A549 (cell line): Measurements from ENCODE around the gene PSME3.

Source experiments
- ATOH8 ChIP-seq: fragments of 250-450 bp; sonication (Bioruptor Pico); IDR thresholded peaks from 2 replicates; pipeline ENCODE4 v1.5.0; 2020; ENCODE audit warnings: low read depth, mild to moderate bottlenecking, moderate library complexity
- CHD2 ChIP-seq: fragments of 150-350 bp; IDR thresholded peaks from 2 replicates; pipeline ENCODE4 v1.6.1; 2014; ENCODE audit warnings: low read length; ENCODE audit not compliant: partially characterized antibody
- CHD4 ChIP-seq: fragments of 200-600 bp; sonication (generic); IDR thresholded peaks from 2 replicates; pipeline ENCODE4 v1.6.1; 2016; ENCODE audit warnings: antibody characterized with exemption, mild to moderate bottlenecking, borderline replicate concordance
- CTCF ChIP-seq: fragments of >200 bp; sonication (Bioruptor Twin); formaldehyde crosslinking; IDR thresholded peaks from 3 replicates; pipeline ENCODE4 v1.5.1; 2016
- EP300 ChIP-seq, 2 experiments: fragments of >200 bp; sonication (Bioruptor Twin); formaldehyde crosslinking; IDR thresholded peaks; 2 replicates in 1 of 2; 3 replicates in 1 of 2; pipeline ENCODE4 v1.6.1; 2016 to 2017
- ESRRA ChIP-seq: fragments of 150-350 bp; IDR thresholded peaks from 2 replicates; pipeline ENCODE4 v1.6.1; 2014; ENCODE audit warnings: mild to moderate bottlenecking, low read length, borderline replicate concordance
- MAFK ChIP-seq: fragments of 450-650 bp; IDR thresholded peaks from 2 replicates; pipeline ENCODE4 v1.6.1; 2014; ENCODE audit not compliant: partially characterized antibody
- MYC ChIP-seq: IDR thresholded peaks from 2 replicates; pipeline ENCODE4 v1.6.1; 2012; ENCODE audit warnings: mild to moderate bottlenecking, inconsistent platforms, low read length, improper control_type of control experiment, borderline replicate concordance
- POLR2A ChIP-seq: IDR thresholded peaks from 2 replicates; pipeline ENCODE4 v1.6.1; 2012; ENCODE audit warnings: mild to moderate bottlenecking, low read length
- RAD21 ChIP-seq, 2 experiments: fragments of >200 bp in 1 of 2; sonication (Bioruptor Twin) in 1 of 2; formaldehyde crosslinking in 1 of 2; IDR thresholded peaks in 1 of 2; conservative IDR thresholded peaks in 1 of 2; 2 replicates in 1 of 2; 3 replicates in 1 of 2; pipeline ENCODE4 v1.6.1; 2012 to 2018; ENCODE audit warnings: inconsistent platforms in 1 of 2
- RCOR1 ChIP-seq: fragments of 150-350 bp; IDR thresholded peaks from 2 replicates; pipeline ENCODE4 v1.6.1; 2014; ENCODE audit warnings: antibody characterized with exemption, low read length, low read depth
- REST ChIP-seq: fragments of 200-600 bp; sonication (generic); IDR thresholded peaks from 2 replicates; pipeline ENCODE4 v1.6.1; 2016; ENCODE audit warnings: antibody characterized with exemption, mild to moderate bottlenecking, moderate library complexity
- SMC3 ChIP-seq: fragments of >200 bp; sonication (Bioruptor Twin); formaldehyde crosslinking; IDR thresholded peaks from 3 replicates; pipeline ENCODE4 v1.6.1; 2018; ENCODE audit warnings: inconsistent platforms

GRCh38 chr17:42880776-42881310, 47.6 kb downstream of the PSME3 start:
- TF ChIP-seq CHD2 (no peak), POLR2A (no peak), CHD4 (no peak), SMC3 (no peak), MYC (no peak), CTCF (no peak), ESRRA (no peak), REST (no peak), RCOR1 (no peak), EP300 (IDR thresholded peaks at IDR 0.05) (no peak), RAD21 (conservative IDR thresholded peaks at IDR 0.05 in 1 of 2, IDR thresholded peaks at IDR 0.05 in 1 of 2) (no peak), MAFK (no peak), ATOH8 (no peak)
